HepG2 (cell line): ENCODE measurements around the gene ATP5F1C. TPM values are rescaled to one million over a fixed set of nuclear protein-coding genes. Genes with fewer than 3 reads are reported as not detected.
A peak's percentile ranks its signal among the peaks of the same experiment; 100 is the strongest.

Experiments used
- ARID5B ChIP-seq: IDR thresholded peaks from 2 replicates; pipeline ENCODE4 v1.4.0; 2020; ENCODE audit warnings: mild to moderate bottlenecking, missing genetic modification reagents
- BCL3 ChIP-seq: sonication (generic); formaldehyde crosslinking; IDR thresholded peaks from 2 replicates; pipeline ENCODE4 v1.5.1; 2020; ENCODE audit warnings: mild to moderate bottlenecking, missing genetic modification reagents, moderate library complexity
- FIP1L1 ChIP-seq: fragments of 200-400 bp; formaldehyde crosslinking; IDR thresholded peaks from 2 replicates; pipeline ENCODE4 v1.6.1; 2018; ENCODE audit warnings: low read depth, mild to moderate bottlenecking, low read length, moderate library complexity, borderline replicate concordance; ENCODE audit not compliant: insufficient read depth
- MXD1 ChIP-seq: sonication (generic); formaldehyde crosslinking; IDR thresholded peaks from 2 replicates; pipeline ENCODE4 v1.4.0; 2020; ENCODE audit warnings: mild to moderate bottlenecking, missing genetic modification reagents
- SOX5 ChIP-seq: IDR thresholded peaks from 2 replicates; pipeline ENCODE4 v1.6.1; 2016; ENCODE audit warnings: borderline replicate concordance
- ZNF12 ChIP-seq: sonication (generic); formaldehyde crosslinking; IDR thresholded peaks from 2 replicates; pipeline ENCODE4 v1.5.0; 2020; ENCODE audit warnings: missing genetic modification reagents
- ZNF138 ChIP-seq: sonication (generic); formaldehyde crosslinking; IDR thresholded peaks from 2 replicates; pipeline ENCODE4 v1.5.0; 2020; ENCODE audit warnings: mild to moderate bottlenecking, low read depth, missing genetic modification reagents
- ZNF234 ChIP-seq: sonication (generic); formaldehyde crosslinking; conservative IDR thresholded peaks from 2 replicates; pipeline ENCODE4 v1.5.1; 2020; ENCODE audit warnings: mild to moderate bottlenecking, missing genetic modification reagents
- ZNF280B ChIP-seq: sonication (generic); formaldehyde crosslinking; IDR thresholded peaks from 2 replicates; pipeline ENCODE4 v1.5.0; 2020; ENCODE audit warnings: missing genetic modification reagents, mild to moderate bottlenecking, borderline replicate concordance
- ZNF407 ChIP-seq: sonication (generic); formaldehyde crosslinking; IDR thresholded peaks from one replicate; pipeline ENCODE4 v1.5.1; 2020; ENCODE audit warnings: mild to moderate bottlenecking, missing genetic modification reagents; ENCODE audit errors: not compliant biosample characterization
- polyA plus RNA-seq, 8 experiments: library from polyadenylated mRNA; depleted of rRNA in 3 of 8; stranded (reverse) in 7 of 8; unstranded in 1 of 8; fragments of >200 nt; fragmentation: Illumina TruSeq in 4 of 8; extraction: Trizol in 4 of 8; gene quantifications; 2 replicates each; pipeline versions ENCODE4 v1.2.1 to v1.2.3, GENCODE V29; 2011 to 2016; ENCODE audit warnings: low read depth in 4 of 8, missing spikeins in 1 of 8, mixed read lengths in 1 of 8; ENCODE audit not compliant: insufficient read depth in 1 of 8
- total RNA-seq, 5 experiments: library from RNA; depleted of rRNA; stranded (reverse); fragments of >200 nt; fragmentation: Illumina TruSeq; extraction: Trizol; gene quantifications; 2 replicates each; pipeline ENCODE4 v1.2.3, GENCODE V29; 2016; ENCODE audit warnings: low read depth in 1 of 5

The ATP5F1C gene
- total and polyA plus RNA-seq, 2 of the 13 experiments (the other 11 are each of a cell fraction or from before 2014, with no cell fraction given): 407 to 416 TPM

GRCh38 chr10:7788639-7789286 is 786 bp downstream of the ATP5F1C start (continued):
- no peak for TF ChIP-seq ARID5B (CRISPR knock-in tag)
- 0 out of 2 replicates have a peak, but pooled peaks have one; percentile 5 for TF ChIP-seq BCL3 (CRISPR knock-in tag)
- no peak for TF ChIP-seq MXD1 (CRISPR knock-in tag)
- no peak for TF ChIP-seq SOX5 (CRISPR knock-in tag)
- TF ChIP-seq ZNF138 (CRISPR knock-in tag): no peak
- TF ChIP-seq ZNF407: peak; percentile 29
- TF ChIP-seq FIP1L1: no peak
- TF ChIP-seq ZNF234 (CRISPR knock-in tag): no peak
- no peak for TF ChIP-seq ZNF280B (CRISPR knock-in tag)
- no peak for TF ChIP-seq ZNF12 (CRISPR knock-in tag)
